ENCODE measurements around the gene MCU.

Gene MCU

DNA sequence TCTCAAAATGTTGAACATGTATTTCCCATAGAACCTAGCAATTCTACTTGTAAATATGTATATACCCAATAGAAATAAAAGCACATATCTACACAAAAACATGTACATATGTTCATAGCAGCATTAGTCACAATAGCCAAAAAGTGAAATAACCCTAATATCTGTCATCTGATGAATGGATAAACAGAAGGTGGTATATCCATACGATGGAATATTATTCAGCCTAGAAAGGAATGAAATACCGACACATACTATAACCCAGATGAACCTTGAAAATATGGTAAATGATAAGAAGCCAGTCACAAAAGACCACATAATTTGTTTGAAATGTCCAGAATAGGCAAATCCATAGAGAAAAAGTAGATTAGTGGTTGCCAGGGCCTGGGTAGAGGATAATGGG, 87.9 kb downstream of the MCU start:
- H3K9me3 Mint-ChIP-seq = peaks cover 28% of the 10 kb centered on the region
- H3K4me1 Mint-ChIP-seq = peaks cover 33% of the 10 kb centered on the region
- H3K4me3 Mint-ChIP-seq = no peak overlapping the region
- H3K27me3 Mint-ChIP-seq (ENCODE audit: low read depth) = no peaks in the 10 kb centered on the region
- peaks cover 11% of the 10 kb centered on the region for H3K36me3 Mint-ChIP-seq (ENCODE audit: low read depth)
- H3K27ac Mint-ChIP-seq = no peak overlapping the region
- TF ChIP-seq CTCF (IDR thresholded peaks at IDR 0.05; ENCODE audit: unreplicated experiment in 3 of 3) = no peak

DNA sequence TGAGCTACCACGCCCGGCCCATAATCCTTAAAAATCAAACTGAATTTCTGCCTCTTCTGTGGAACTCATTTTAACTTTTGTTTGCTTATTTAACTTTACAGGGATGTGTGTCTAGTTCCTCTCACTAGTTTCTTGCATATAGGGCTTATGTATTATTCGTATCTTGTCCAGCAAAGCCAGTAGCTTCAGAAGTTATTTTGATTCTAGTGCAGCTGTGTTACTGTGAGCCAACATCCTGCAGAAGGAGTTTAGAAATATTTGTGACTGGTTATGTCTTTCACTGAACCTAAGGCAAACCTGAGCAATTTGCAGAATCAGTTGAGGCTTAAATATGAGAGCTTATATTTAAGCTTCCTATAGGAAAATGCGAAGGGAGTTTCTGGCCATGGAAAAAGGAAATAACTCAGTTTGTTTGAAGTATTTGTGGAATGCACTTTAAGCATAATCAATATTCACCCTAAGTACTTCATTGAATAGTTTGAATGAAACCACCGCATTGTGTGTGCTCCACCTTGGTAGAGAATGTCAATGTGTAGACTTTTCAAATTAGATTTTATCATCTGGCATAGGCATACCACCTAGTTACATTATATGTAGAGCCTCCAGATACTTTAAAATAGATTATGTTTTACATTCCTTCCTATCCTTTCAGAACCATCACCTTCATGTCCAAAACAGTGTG, 90.8 kb downstream of the MCU start:
- peak overlapping the region in 2 of 3 experiments; percentile 14 to 85 for H3K27ac Mint-ChIP-seq
- no peak overlapping the region for H3K4me3 Mint-ChIP-seq
- TF ChIP-seq CTCF (IDR thresholded peaks at IDR 0.05; ENCODE audit: unreplicated experiment in 3 of 3) = no peak
- peaks cover 44% of the 10 kb centered on the region for H3K4me1 Mint-ChIP-seq
- peaks cover 4% of the 10 kb centered on the region for H3K36me3 Mint-ChIP-seq (ENCODE audit: low read depth)
- H3K27me3 Mint-ChIP-seq (ENCODE audit: low read depth) = no peaks in the 10 kb centered on the region
- peaks cover 6% of the 10 kb centered on the region for H3K9me3 Mint-ChIP-seq

GRCh38 chr10:72783410-72783833, 91.5 kb downstream of the MCU start:
- H3K27me3 Mint-ChIP-seq (ENCODE audit: low read depth) = no peaks in the 10 kb centered on the region
- TF ChIP-seq CTCF (IDR thresholded peaks at IDR 0.05; ENCODE audit: unreplicated experiment in 3 of 3) = no peak
- peaks cover 2% of the 10 kb centered on the region for H3K9me3 Mint-ChIP-seq
- H3K4me3 Mint-ChIP-seq = no peak overlapping the region
- H3K4me1 Mint-ChIP-seq = peaks cover 44% of the 10 kb centered on the region
- H3K27ac Mint-ChIP-seq = peak overlapping the region; percentile 4 to 85 (median 23)
- peaks cover 7% of the 10 kb centered on the region for H3K36me3 Mint-ChIP-seq (ENCODE audit: low read depth)

DNA sequence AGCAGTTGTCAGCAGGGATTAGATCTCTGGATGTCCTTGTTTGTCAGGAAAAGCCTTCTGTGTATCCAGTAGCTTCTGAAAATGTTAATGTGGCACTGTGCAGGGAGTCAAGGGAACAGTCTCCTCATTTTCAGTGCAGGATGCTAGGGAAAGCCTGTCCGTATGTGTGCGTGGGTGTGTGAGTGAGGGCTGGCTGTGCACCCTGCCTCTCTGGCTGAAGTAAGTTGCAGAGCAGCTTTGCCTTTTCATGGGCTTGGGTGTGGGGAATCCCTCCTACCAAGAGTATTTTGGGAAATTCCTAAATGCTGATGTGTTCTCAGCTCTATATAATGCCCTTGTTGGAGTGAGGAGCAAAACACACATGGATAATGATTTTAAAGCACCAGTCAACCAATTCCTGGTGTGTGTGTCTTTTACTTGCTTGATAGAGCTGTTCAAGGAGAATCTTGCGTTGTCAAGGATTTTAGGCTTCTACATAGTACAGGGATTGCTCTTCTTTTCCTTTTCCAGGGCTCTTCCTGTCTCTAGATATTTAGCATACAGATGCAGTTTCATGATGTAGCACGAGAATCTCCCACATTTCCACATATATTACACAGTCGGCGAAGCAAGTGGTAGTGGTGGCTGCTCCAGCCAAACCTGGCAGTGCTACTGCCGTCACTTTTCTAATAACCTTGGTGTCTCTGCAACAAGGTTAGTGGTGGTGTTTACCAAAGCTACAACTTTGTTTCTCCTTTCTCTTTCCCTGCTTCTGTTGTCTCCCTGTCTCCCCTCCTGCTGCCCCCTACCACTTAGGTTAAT, 92.8 kb downstream of the MCU start:
- no peak for TF ChIP-seq CTCF (IDR thresholded peaks at IDR 0.05; ENCODE audit: unreplicated experiment in 3 of 3)
- H3K4me3 Mint-ChIP-seq = peak overlapping the region in 2 of 3 experiments; percentile 12 to 42
- H3K9me3 Mint-ChIP-seq = peaks cover 1% of the 10 kb centered on the region
- H3K27me3 Mint-ChIP-seq (ENCODE audit: low read depth) = no peaks in the 10 kb centered on the region
- H3K27ac Mint-ChIP-seq = peak overlapping the region; percentile 81 to 85 (median 84)
- H3K4me1 Mint-ChIP-seq = peaks cover 44% of the 10 kb centered on the region
- peaks cover 5% of the 10 kb centered on the region for H3K36me3 Mint-ChIP-seq (ENCODE audit: low read depth)

- TF ChIP-seq CTCF (IDR thresholded peaks at IDR 0.05; ENCODE audit: unreplicated experiment in 3 of 3) = no peak
- H3K4me3 Mint-ChIP-seq = peak overlapping the region in 1 of 3 experiments; percentile 42
- H3K4me1 Mint-ChIP-seq = peaks cover 44% of the 10 kb centered on the region
- H3K27me3 Mint-ChIP-seq (ENCODE audit: low read depth) = no peaks in the 10 kb centered on the region
- H3K36me3 Mint-ChIP-seq (ENCODE audit: low read depth) = peaks cover 3% of the 10 kb centered on the region
- no peaks in the 10 kb centered on the region for H3K9me3 Mint-ChIP-seq
- peak overlapping the region; percentile 81 to 85 (median 84) for H3K27ac Mint-ChIP-seq
Measured at GRCh38 chr10:72785409-72785808, 93.5 kb downstream of the MCU start.

Data from nephron (organoid).